Naive thymus-derived CD8-positive, alpha-beta T cell (primary cell): Measurements from ENCODE around the gene ACTR3. TPM values are rescaled to one million over a fixed set of nuclear protein-coding genes. Genes with fewer than 3 reads are reported as not detected.
"Not testable (repeated sequence)": the region's sequence is repeated elsewhere in the genome, so short reads cannot be mapped to it uniquely, and the experiment has no call there.

Experiments used
- ATAC-seq, 2 donors: fragments of 150-1000 bp; cut with Tn5 transposase in 1 of 2; sonication (Bioruptor Pico), chemical (Tn5 transposase) in 1 of 2; 1 replicate in 1 of 2; 2 replicates in 1 of 2; pipeline ENCODE4 v1.10.0; 2021; ENCODE audit warnings: mild to moderate bottlenecking in 2 of 2, moderate library complexity in 2 of 2
- POLR2A ChIA-PET: fragments of 350-600 bp; sonication (Branson Sonifier 250); formaldehyde crosslinking; loops from one replicate; lab custom pipeline; 2021; ENCODE audit warnings: antibody characterized with exemption; lab: Charles Lee
- DNase-seq, 10 donors: peaks; one replicate each; pipeline versions ENCODE4 v3.0.0 to v3.0.0-alpha.2; 2020 to 2022
- H3K27ac Mint-ChIP-seq, 10 donors: one replicate each; pipeline ENCODE4 v1.8.0; 2020 to 2022; ENCODE audit warnings: mild to moderate bottlenecking in 10 of 10, mixed read lengths in 10 of 10, moderate library complexity in 4 of 10, inconsistent platforms in 1 of 10
- H3K27me3 Mint-ChIP-seq, 5 donors: one replicate each; pipeline ENCODE4 v1.8.0; 2021 to 2022; ENCODE audit warnings: mixed read lengths in 5 of 5
- H3K36me3 Mint-ChIP-seq, 3 donors: one replicate each; pipeline ENCODE4 v1.8.0; 2020 to 2022; ENCODE audit warnings: mixed read lengths in 3 of 3, mild to moderate bottlenecking in 2 of 3, inconsistent platforms in 1 of 3
- H3K4me1 Mint-ChIP-seq, 4 donors: one replicate each; pipeline ENCODE4 v1.8.0; 2021 to 2022; ENCODE audit warnings: mixed read lengths in 4 of 4
- H3K4me3 Mint-ChIP-seq, 10 donors: one replicate each; pipeline ENCODE4 v1.8.0; 2020 to 2022; ENCODE audit warnings: mild to moderate bottlenecking in 10 of 10, mixed read lengths in 10 of 10, moderate library complexity in 6 of 10, inconsistent platforms in 1 of 10
- H3K9me3 Mint-ChIP-seq, 9 donors: one replicate each; pipeline ENCODE4 v1.8.0; 2020 to 2022; ENCODE audit warnings: mixed read lengths in 9 of 9, mild to moderate bottlenecking in 3 of 9, inconsistent platforms in 1 of 9, moderate library complexity in 1 of 9
- polyA plus RNA-seq, 3 donors: library from polyadenylated mRNA; unstranded; fragments of 300-500 nt; fragmentation: Illumina TruSeq; gene quantifications; one replicate each; pipeline ENCODE4 v1.2.3, GENCODE V29; 2021
- total RNA-seq, 8 experiments: library from RNA in 2 of 8; stranded (reverse) in 2 of 8; gene quantifications; one replicate each; pipeline ENCODE4 v1.2.3 and lab custom pipeline; 2021 to 2026

The ACTR3 gene
- total and polyA plus RNA-seq, 5 experiments from 2014 or later, result 228 to 476 (median 390) TPM

DNA sequence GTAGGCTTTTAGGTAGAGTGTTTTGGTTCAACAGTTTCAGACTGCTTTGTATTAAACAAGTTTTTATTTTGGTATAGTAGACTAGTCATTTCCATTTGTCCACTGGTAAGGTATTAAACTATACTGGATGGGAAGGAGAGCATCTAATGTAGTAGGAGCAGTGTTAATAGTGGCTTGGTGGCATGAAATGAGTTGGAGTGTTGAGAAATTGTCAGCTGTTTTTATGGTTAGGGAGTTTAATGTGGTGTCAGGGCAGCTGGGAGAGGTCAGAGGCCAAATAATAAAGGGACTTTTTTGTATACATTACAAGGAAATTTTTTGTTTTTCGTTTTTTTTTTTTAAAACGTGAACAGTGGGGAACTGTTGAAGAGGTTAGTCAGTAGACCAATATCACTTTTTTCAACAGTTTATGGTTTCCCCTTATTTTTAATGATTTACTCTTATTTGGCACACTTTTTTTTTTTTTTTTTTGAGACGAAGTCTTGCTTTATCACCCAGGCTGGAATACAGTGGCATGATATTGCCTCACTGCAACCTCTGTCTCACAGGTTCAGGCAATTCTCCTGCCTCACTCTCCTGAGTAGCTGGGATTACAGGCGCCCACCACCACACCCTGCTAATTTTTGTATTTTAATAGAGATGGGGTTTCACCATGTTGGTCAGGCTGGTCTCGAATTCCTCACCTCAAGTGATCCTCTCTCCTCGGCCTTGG is 21.2 kb downstream of the ACTR3 start:
- H3K4me3 Mint-ChIP-seq, result peak overlapping the region in 9 of 10 donors; percentile 52 to 84 (median 68)

DNA sequence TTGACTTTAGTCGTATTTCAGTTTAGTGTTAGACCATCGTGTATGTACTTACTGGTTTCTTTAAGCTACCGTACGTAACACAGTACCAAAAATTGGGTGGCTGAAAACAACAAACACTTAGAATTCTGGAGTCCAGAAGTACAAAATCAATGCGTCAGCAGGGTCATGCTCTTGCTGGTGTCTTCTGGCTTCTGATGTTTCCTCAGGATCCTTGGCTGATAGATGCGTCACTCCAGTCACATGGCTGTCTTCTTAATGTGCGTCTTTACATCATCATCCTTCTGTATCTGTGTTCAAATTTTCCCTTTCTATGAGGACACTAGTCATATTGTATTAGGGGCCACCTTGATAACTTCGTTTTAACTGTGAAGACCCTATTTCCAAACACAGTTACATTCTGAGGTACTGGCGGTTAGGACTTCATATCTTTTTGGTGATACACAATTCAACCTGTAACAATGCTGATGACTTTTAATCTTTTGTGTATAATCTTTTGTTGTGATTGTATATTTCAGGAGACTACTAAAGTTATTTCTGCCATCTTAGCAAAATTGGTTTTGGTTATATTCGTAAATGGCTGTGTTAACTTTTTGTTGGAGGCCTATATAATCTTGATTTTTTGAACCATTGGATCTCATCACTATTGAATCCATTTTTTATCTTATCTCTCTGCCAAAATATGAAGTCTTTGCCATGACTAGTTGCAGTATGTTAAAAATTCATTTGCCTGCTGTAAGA is 25.4 kb downstream of the ACTR3 start:
- Mint-ChIP-seq H3K9me3 (no peaks in the 10 kb centered on the region), H3K36me3 (peaks cover 0 to 73% (median 20%) of the 10 kb centered on the region in 3 donors), H3K4me1 (peaks cover 25 to 78% (median 61%) of the 10 kb centered on the region in 4 donors), H3K27ac (peak overlapping the region in 8 of 10 donors; percentile 3 to 82 (median 49)), H3K27me3 (no peaks in the 10 kb centered on the region), H3K4me3 (peak overlapping the region in 2 of 10 donors; percentile 1 to 12)
- DNase-seq (no peak), ATAC-seq (no peak)
- POLR2A ChIA-PET, result no interaction called here

More for the DNA sequence above, 21.2 kb downstream of the ACTR3 start:
- H3K27me3 Mint-ChIP-seq, result no peaks in the 10 kb centered on the region
- DNase-seq, result no peak
- ATAC-seq, result no peak
- H3K4me1 Mint-ChIP-seq, result peaks cover 30 to 87% (median 69%) of the 10 kb centered on the region in 4 donors
- POLR2A ChIA-PET, result interaction anchor here (0.7 to 1.0 kb wide), 2 partner anchors 14 to 60 kb away, joined by 3 to 5 read pairs; no protein-coding TSS in a partner anchor
- H3K27ac Mint-ChIP-seq, result peak overlapping the region; percentile 33 to 88 (median 82)
- H3K9me3 Mint-ChIP-seq, result no peaks in the 10 kb centered on the region
- H3K36me3 Mint-ChIP-seq, result peaks cover 0 to 54% (median 15%) of the 10 kb centered on the region in 3 donors

DNA sequence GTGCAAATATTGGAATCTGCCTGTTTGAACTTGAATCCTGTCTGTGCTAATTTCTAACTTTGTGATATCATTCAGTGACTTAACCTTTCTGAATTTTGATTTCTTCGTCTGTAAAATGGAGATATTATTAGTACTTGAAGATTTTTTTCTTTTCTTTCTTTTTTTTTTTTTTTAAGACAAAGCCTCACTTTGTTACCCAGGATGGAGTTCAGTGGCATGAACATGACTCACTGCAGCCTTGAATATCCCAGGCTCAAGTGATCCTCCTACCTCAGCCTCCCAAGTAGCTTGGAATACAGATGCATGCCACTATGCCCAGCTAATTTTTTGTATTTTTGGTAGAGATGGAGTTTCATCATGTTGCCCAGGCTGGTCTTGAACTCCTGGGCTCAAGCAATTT is 28.3 kb downstream of the ACTR3 start:
- no peaks in the 10 kb centered on the region for H3K27me3 Mint-ChIP-seq
- POLR2A ChIA-PET, result no interaction called here
- DNase-seq, result no peak
- ATAC-seq, result no peak
- H3K4me1 Mint-ChIP-seq, result peaks cover 22 to 62% (median 46%) of the 10 kb centered on the region in 4 donors
- H3K36me3 Mint-ChIP-seq, result peaks cover 0 to 59% (median 21%) of the 10 kb centered on the region in 3 donors
- no peaks in the 10 kb centered on the region for H3K9me3 Mint-ChIP-seq
- H3K27ac Mint-ChIP-seq, result peak overlapping the region in 6 of 10 donors; percentile 17 to 82 (median 48)
- H3K4me3 Mint-ChIP-seq, result no peak overlapping the region

DNA sequence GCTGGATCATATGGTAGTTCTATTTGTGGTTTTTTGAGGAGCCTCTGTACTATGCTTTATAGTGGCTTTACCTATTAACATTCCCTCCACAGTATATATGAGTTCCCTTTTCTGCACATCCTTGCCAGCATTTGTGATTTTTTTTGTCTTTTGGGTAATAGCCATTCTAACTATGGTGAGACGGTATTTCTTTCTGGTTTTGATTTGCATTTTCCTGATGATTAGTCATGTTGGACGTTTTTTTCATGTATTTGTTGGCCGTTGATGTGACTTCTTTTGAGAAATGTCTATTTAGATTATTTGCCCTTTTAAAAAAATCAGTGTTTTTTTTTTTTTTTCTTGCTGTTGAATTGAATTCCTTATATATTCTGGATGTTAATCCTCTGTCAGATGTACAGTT is 31.1 kb downstream of the ACTR3 start:
- peaks cover 20 to 54% (median 31%) of the 10 kb centered on the region in 4 donors for H3K4me1 Mint-ChIP-seq
- H3K27me3 Mint-ChIP-seq, result no peaks in the 10 kb centered on the region
- no peak for DNase-seq
- no peak for ATAC-seq
- H3K4me3 Mint-ChIP-seq, result peak overlapping the region in 2 of 10 donors; percentile 2 to 10
- H3K9me3 Mint-ChIP-seq, result no peaks in the 10 kb centered on the region
- POLR2A ChIA-PET, result no interaction called here
- peaks cover 5 to 32% (median 12%) of the 10 kb centered on the region in 3 donors for H3K36me3 Mint-ChIP-seq
- H3K27ac Mint-ChIP-seq, result peak overlapping the region in 5 of 10 donors; percentile 11 to 77 (median 56)

DNA sequence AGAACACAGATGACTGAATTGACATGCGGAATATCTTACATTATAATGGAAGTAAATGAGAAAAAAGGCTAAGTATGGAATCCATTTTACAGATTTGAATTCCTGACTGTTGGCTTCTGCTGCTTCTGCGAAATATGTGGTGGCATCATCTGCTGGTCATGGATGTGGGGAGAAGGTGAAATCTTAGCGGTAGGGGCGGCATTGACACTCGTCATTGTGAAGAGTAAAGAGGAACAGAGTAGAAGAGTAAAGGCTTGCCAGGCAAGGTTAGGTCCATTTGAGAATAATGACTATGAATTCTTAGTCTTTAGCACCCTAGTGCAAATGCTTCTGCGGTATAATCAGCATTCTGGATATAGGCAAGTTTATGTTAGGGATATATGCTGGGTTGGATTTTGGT is 32.4 kb downstream of the ACTR3 start:
- peaks cover 5 to 31% (median 15%) of the 10 kb centered on the region in 3 donors for H3K36me3 Mint-ChIP-seq
- no peak for ATAC-seq

DNA sequence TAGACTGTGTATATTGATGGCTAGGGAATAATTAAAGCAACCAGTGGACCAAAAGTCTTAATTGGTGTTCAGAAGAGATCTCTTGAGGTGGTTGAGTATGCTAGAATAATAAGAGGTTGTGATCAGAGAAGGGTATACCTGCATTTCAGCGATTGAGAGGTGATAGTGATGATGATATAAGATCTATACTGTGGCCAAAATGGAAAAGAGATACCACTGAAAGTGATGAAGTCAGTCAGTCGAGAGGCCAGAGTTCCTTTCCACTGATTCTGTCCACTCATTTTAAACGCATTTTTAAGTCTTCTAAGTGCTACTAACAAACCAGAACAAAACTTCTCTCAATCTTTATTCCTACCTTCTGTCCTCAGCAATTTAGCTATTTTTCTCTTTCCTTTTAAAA is 32.9 kb downstream of the ACTR3 start:
- H3K4me3 Mint-ChIP-seq, result no peak overlapping the region
- no peaks in the 10 kb centered on the region for H3K9me3 Mint-ChIP-seq
- DNase-seq (no peak), ATAC-seq (no peak)
- no peak overlapping the region for H3K27ac Mint-ChIP-seq
- POLR2A ChIA-PET, result no interaction called here
- peaks cover 4 to 42% (median 22%) of the 10 kb centered on the region in 4 donors for H3K4me1 Mint-ChIP-seq
- no peaks in the 10 kb centered on the region for H3K27me3 Mint-ChIP-seq
- peaks cover 5 to 28% (median 12%) of the 10 kb centered on the region in 3 donors for H3K36me3 Mint-ChIP-seq

More for the DNA sequence above, 32.4 kb downstream of the ACTR3 start:
- Mint-ChIP-seq H3K27ac (no peak overlapping the region), H3K27me3 (no peaks in the 10 kb centered on the region), H3K9me3 (no peaks in the 10 kb centered on the region), H3K4me1 (peaks cover 9 to 47% (median 26%) of the 10 kb centered on the region in 4 donors), H3K4me3 (no peak overlapping the region)
- DNase-seq, result no peak
- POLR2A ChIA-PET, result no interaction called here

DNA sequence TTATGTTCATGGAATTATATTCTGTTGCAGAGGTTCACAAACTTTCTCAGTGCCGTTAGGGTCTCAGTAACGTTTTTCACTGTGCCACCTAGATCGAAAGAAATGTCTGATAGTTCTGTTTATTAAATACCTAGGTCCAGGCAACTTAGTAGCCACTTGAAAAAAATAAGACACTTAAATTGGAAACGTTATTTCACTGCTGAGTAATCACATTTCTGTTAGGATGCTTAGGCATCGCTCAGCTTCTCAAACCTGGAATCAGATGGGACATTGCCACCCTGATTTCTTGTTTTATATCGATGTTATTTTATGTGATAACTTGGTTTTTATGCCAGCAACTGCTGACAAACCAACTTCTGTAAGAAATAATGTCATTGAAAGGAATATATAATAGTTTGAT is 36.0 kb downstream of the ACTR3 start:
- DNase-seq (no peak), ATAC-seq (no peak)
- H3K9me3 Mint-ChIP-seq, result no peaks in the 10 kb centered on the region
- peaks cover 5 to 40% (median 11%) of the 10 kb centered on the region in 3 donors for H3K36me3 Mint-ChIP-seq
- POLR2A ChIA-PET, result no interaction called here
- no peak overlapping the region for H3K4me3 Mint-ChIP-seq
- H3K4me1 Mint-ChIP-seq, result peaks cover 8 to 39% (median 27%) of the 10 kb centered on the region in 4 donors
- no peaks in the 10 kb centered on the region for H3K27me3 Mint-ChIP-seq
- H3K27ac Mint-ChIP-seq, result peak overlapping the region in 3 of 10 donors; percentile 15 to 60 (median 37)

DNA sequence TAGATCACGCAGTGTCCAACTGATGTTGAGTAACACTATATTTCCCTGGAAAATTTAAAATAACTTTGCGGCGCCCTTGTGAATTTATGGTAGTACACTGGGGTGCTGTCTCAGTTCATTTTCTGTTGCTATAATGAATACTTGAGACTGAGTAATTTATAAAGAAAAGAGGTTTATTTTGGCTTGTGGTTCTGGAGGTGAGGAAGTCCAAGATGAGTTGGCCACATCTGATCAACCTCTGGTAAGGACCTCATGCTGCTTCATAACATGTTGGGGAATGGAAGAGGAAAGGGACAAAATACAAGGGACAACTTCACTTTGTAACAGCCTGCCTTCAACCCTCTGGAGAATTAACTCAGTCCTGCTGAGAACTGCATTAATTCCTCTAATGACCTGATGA is 36.4 kb downstream of the ACTR3 start:
- no peaks in the 10 kb centered on the region for H3K9me3 Mint-ChIP-seq
- no peak for DNase-seq
- H3K27ac Mint-ChIP-seq, result peak overlapping the region in 3 of 10 donors; percentile 42 to 82 (median 79)
- peak overlapping the region in 1 of 10 donors; percentile 21 for H3K4me3 Mint-ChIP-seq
- peaks cover 7 to 37% (median 26%) of the 10 kb centered on the region in 4 donors for H3K4me1 Mint-ChIP-seq
- H3K36me3 Mint-ChIP-seq, result peaks cover 5 to 43% (median 11%) of the 10 kb centered on the region in 3 donors
- POLR2A ChIA-PET, result no interaction called here
- no peak for ATAC-seq
- no peaks in the 10 kb centered on the region for H3K27me3 Mint-ChIP-seq

DNA sequence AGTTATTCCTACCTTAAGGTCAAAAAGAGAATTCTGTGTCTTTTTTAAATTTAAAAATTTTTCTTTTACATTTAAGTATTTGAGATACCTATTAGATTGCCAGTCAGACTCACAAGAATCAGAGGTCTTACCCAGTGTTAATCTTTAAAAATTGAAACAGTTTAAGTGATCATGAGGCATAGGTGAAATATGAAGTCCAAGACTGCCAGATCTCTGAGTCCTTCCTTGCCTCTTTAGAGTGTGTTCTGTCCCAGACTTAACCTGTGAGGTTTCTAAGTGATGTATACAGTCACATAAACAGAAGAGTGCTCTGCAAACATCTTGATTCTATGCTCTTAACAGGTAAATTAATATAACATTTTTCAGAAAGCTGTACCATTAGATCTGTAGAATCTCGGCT is 40.6 kb downstream of the ACTR3 start:
- POLR2A ChIA-PET, result interaction anchor here (0.8 kb wide), 1 partner anchor 174 kb away, joined by 3 read pairs; the partner anchor contains the start of gene SLC35F5
- Mint-ChIP-seq H3K27ac (peak overlapping the region in 7 of 10 donors; percentile 10 to 82 (median 56)), H3K4me1 (peaks cover 7 to 38% (median 30%) of the 10 kb centered on the region in 4 donors), H3K27me3 (no peaks in the 10 kb centered on the region), H3K9me3 (no peaks in the 10 kb centered on the region), H3K36me3 (peaks cover 5 to 81% (median 21%) of the 10 kb centered on the region in 3 donors), H3K4me3 (no peak overlapping the region)
- no peak for ATAC-seq
- no peak for DNase-seq

DNA sequence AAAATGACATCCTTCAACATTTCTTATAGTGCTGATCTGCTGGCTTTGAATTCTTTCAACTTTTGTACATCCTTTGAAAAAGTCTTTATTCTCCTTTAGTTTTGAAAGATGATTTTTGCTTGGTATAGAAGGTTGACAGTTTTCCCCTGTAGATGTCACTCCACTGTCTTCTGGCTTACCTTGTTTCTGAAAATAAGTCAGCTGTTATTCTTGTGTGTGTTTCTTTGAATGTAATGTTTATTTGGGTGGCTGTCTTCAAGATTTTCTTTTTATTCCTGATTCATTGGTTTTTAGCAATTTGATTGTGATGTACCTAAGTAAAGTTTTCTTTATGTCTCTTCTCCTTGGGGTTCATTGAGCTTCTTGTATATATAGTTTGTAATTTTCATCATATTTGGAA is 47.6 kb downstream of the ACTR3 start:
- Mint-ChIP-seq H3K27ac (peak overlapping the region in 5 of 10 donors; percentile 15 to 76 (median 56)), H3K27me3 (no peaks in the 10 kb centered on the region), H3K9me3 (peaks cover 0 to 19% (median 11%) of the 10 kb centered on the region in 9 donors), H3K36me3 (peaks cover 29 to 86% (median 41%) of the 10 kb centered on the region in 3 donors), H3K4me1 (peaks cover 4 to 10% (median 5%) of the 10 kb centered on the region in 4 donors), H3K4me3 (no peak overlapping the region)
- ATAC-seq (no peak), DNase-seq (no peak)
- POLR2A ChIA-PET, result no interaction called here

DNA sequence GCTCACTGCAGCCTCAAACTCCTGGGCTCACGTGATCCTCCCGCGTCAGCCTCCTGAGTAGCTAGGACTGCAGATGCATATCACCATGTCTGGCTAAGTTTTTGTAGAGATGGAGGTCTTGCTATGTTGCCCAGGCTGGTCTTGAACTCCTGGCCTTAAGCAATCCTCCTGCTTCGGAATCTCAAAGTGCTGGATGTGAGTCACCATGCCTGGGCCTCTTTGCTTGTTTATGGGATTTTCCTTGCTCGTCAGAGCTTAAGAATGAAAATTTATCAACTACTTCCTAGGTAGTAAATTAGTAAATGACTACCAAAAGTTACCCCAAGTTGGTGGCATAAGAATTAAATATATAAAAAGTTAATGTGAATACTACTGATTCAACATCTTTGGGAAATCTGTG is 51.0 kb downstream of the ACTR3 start:
- Mint-ChIP-seq H3K4me1 (peaks cover 0 to 4% (median 1%) of the 10 kb centered on the region in 4 donors), H3K27ac (peak overlapping the region in 1 of 10 donors; percentile 40), H3K9me3 (peaks cover 0 to 21% (median 11%) of the 10 kb centered on the region in 9 donors), H3K4me3 (no peak overlapping the region), H3K27me3 (no peaks in the 10 kb centered on the region), H3K36me3 (peaks cover 30 to 57% (median 30%) of the 10 kb centered on the region in 3 donors)
- no peak for DNase-seq
- no peak for ATAC-seq
- POLR2A ChIA-PET, result no interaction called here

DNA sequence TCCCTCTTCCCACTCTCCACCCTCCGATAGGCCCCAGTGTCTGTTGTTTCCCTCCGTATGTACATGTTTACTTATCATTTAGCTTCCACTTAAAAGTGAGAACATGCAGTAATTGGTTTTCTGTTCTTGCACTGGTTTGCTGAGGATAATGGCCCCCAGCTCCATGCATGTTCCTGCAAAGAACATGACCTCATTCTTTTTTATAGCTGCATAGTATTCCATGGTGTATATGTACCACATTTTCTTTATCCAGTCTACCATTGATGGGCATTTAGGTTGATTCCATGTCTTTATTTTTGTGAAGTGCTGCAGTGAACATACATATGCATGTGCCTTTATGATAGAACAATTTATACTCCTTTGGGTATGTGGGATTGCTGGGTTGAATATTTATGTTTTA is 55.9 kb downstream of the ACTR3 start:
- H3K9me3 Mint-ChIP-seq, POLR2A ChIA-PET, H3K4me3 Mint-ChIP-seq, DNase-seq, H3K27me3 Mint-ChIP-seq, ATAC-seq: not testable (repeated sequence)
- H3K27ac Mint-ChIP-seq, result peak overlapping the region in 5 of 10 donors; percentile 16 to 53 (median 32)
- H3K4me1 Mint-ChIP-seq, result peaks cover 0 to 19% (median 10%) of the 10 kb centered on the region in 4 donors
- peaks cover 19 to 59% (median 30%) of the 10 kb centered on the region in 3 donors for H3K36me3 Mint-ChIP-seq
